Measurements from ENCODE around the gene C1orf21. TPM values are rescaled to one million over a fixed set of nuclear protein-coding genes. Genes with fewer than 3 reads are reported as not detected.
A peak's percentile ranks its signal among the peaks of the same experiment; 100 is the strongest.

The C1orf21 gene
- total RNA-seq, 1 experiment from 2014 or later: not detected

DNA sequence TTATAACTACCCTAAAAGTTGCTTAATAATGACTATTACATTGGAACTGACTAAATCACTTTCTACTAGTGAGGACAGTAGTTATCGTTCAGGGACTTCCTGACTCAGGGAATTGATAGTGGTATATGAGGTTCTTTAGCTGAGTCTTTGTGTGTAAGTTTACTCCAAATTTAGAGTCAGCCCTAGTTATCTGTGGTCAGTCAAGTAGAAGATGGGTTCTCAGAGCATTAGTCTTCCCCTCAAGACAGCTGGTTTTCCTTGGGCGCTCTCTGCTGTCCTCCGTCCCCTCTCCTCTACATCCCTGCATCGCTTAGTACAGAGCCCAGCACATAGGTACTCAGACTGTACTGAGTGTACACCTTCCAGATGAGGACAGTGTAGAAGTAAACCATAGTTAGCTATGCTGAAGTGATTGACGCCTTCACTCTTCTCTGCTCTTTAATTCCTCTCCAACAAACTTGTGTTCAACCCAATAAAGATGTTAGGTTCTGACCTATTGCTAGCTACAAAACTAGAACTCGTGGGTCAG lies 116.5 kb downstream of the C1orf21 start:
- in situ Hi-C loops (cut with HindIII; ENCODE audit: low sequenced_read_pairs): no loop called here
- no peak for DNase-seq (ENCODE audit: low spot score)

DNA sequence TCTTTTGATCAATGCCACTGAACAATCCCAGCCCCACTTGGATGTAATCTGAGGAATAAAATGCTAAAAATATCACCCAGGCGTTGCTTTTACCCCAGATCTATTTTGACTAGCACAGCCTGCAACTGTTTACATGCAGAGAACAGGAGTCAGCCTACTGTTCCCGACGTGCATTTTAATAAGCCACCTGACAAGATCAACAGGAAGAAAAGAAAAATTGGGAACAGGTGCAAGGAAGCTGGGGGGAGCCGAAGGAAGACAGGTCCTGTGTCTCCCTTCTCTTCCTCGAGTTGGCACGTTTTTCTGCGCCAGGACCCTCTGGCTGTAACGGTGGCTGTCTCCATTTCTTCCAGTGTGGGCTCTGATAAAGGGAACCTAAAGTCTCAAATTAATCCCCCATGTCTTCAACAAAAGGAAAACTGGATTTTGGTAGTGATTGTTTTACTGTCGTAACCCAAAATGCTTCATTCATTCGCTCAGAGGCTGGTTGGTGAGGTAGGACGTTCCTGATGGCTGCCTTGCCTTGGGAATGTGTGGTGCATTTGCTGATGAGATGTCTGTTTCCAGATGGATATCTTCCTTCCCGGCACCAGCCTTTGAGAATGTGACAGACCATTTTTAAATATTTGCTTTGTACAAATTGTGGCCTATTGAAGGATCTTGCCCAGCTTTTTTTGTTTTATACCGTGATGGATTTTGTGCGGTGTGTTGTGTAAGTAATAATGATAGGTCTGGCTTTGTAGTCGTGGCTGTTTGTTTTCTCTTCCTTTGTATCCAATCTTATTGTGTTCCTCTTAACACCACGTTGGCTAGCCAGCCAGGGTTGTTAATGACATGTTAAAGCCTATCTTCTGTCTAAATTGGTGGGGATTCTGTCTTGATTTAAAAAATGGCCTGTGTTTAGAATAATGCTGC lies 117.5 kb downstream of the C1orf21 start:
- DNase-seq (ENCODE audit: low spot score): peak; percentile 81
- in situ Hi-C loops (cut with HindIII; ENCODE audit: low sequenced_read_pairs): no loop called here

DNA sequence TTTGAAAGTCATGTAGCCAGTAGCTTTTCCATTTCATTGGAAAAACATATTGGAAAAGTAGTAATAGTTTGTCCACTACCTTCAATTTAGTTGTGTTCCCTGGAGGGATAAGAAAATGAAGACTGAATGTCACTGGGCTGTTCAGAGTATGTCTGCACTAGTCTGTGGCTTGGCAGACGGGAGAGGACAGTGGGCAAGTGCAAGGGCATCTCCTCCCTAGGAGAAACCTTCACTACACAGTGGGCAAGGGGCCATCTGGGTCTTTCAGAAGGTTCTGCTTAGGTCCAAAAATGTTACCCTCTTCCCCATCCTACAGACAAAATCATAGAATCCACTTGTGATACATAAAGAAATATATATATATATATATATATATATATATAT lies 118.1 kb downstream of the C1orf21 start:
- no peak for DNase-seq (ENCODE audit: low spot score)
- in situ Hi-C loops (cut with HindIII; ENCODE audit: low sequenced_read_pairs): no loop called here

DNA sequence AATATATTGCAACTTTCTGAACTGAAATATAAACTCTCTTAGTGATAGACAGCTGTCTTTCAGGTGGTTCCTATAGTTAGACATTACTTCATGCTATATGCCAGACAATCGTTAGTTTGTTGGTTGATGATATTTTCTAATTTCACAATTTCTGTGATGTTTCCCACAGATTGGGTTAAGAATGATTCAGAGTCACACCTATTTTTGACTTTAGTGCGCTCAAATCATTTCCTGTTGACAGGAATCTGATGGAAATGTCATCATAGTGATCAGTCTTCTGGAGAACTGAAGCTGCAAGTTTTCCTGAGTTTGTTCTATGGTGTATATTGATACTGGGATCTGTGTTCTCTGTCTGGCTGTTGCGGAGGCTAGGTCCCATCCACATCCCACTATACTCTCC lies 119.7 kb downstream of the C1orf21 start:
- in situ Hi-C loops (cut with HindIII; ENCODE audit: low sequenced_read_pairs): no loop called here
- no peak for DNase-seq (ENCODE audit: low spot score)

DNA sequence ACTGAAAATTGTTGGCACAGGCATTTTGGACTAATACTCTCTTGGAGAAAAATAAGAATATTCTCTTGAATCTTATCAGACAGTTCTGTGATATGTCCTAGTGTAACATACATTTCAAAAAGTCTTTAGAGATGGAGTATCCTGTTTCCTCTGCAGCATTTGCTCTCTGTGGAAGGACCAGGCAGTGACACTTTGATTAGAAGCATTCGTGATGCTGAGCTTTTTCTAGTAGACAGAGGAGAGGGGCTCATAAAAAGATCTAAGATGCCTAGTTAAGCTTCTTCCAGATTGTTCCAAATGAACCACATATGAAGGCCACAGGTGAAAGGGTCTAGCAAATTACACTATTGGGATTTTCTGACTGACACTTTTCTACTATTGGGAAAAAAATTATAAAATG lies 120.3 kb downstream of the C1orf21 start:
- in situ Hi-C loops (cut with HindIII; ENCODE audit: low sequenced_read_pairs): no loop called here
- DNase-seq (ENCODE audit: low spot score): peak; percentile 61

DNA sequence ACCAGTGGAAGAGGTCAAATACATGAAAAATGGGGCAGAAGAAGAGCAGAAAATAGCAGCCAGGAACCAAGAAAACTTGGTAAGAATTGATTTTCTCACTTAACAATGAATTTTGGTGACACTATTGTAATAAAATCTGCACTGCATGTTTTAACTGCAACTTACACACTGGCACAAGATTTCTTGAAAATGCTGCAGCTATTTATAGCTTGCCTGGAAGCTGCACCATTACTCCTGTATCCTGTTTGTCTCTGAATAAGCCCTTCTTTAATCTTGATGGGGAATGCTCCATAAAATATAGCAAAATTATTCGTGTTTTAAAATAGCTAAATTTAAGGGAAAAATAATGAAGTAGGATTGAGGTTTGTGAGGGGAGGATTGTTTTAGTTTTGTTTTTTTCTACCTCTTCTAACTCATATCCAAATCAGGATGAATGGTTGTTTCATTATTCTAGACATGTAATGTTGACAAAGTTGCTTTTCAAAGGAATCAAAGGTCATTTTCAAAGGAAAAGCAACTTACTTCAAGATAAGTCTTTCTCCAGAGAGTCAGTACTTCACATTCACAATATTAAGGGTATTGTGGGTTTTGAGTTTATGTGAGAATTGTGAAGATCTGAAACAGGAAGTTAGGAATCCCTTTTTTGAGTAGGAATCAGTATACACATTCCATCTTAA lies 120.9 kb downstream of the C1orf21 start:
- in situ Hi-C loops (cut with HindIII; ENCODE audit: low sequenced_read_pairs): no loop called here
- peak; percentile 76 for DNase-seq (ENCODE audit: low spot score)

DNA sequence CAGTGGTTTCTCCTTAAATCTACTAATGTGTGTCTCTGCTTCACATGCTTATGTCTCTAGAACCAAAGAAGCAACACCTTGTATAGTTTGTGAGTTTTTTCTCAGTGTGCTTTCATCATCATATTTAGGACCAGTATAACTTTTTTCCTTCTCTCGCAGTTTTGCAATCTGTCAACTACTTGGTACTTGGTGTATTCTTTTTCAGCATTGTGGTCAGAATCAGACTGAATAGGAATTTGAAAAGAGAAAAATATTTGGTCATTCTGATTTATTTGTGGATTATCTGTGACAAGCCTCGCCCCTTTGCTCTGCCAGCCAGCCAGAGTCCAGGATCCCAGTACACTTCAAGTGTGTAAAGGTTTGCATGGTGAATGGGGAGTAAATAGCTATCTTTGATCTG lies 122.3 kb downstream of the C1orf21 start:
- DNase-seq (ENCODE audit: low spot score): no peak
- in situ Hi-C loops (cut with HindIII; ENCODE audit: low sequenced_read_pairs): no loop called here

DNA sequence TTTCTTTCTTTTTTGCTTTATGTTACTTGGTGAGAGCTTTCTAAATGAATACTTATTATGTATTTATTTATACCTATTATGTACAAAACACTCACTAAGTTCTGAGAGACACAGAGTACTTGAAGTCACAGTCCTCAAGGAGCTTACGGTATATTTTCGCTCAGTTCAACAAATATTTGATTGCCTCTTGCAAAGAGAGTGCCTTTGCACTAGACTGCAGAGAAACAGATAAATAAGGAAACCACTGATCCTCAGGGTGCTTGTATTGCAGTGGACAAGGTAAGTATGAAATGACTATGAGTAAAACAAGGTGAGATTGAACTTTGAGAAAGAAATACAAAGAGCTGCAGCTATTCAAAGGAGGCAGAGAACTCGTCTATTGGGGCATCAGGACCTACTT lies 123.3 kb downstream of the C1orf21 start:
- in situ Hi-C loops (cut with HindIII; ENCODE audit: low sequenced_read_pairs): no loop called here
- no peak for DNase-seq (ENCODE audit: low spot score)

DNA sequence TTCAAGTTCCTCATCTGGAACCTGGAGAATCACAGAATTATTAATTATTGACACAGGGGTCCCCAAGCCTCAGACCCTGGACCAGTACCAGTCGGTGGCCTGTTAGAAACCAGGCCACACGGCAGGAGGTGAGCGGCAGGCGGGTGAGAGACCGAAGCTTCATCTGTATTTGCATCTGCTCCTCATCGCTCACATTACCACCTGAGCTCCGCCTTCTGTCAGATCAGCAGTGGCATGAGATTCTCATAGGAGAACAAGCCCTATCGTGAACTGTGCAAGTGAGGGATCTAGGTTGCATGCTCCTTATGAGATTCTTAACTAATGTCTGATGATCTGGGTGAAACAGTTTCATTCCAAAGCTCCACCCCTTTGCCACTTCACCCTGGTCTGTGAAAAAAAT lies 125.9 kb downstream of the C1orf21 start:
- in situ Hi-C loops (cut with HindIII; ENCODE audit: low sequenced_read_pairs): no loop called here

DNA sequence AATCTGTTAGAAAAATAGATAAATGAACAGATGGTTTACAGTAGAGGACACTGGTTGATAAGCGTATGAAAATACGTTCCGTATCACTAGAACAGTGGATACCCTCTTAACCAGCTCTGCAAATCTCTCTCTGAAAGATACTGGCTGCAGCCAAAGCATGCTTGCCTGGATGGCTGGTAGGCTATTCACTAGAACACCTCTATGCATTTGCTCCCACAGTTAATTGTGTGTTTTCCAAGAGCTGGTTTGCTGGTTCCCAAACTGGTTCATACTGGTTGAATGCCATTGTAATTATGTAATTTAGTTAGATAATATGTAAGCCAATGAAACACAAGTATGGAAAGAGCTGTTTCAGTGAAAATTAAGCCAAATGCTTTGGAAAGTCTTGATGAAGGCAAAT lies 126.6 kb downstream of the C1orf21 start:
- peak; percentile 40 for DNase-seq (ENCODE audit: low spot score)
- in situ Hi-C loops (cut with HindIII; ENCODE audit: low sequenced_read_pairs): no loop called here

More for the DNA sequence above, 125.9 kb downstream of the C1orf21 start:
- DNase-seq (ENCODE audit: low spot score): no peak

DNA sequence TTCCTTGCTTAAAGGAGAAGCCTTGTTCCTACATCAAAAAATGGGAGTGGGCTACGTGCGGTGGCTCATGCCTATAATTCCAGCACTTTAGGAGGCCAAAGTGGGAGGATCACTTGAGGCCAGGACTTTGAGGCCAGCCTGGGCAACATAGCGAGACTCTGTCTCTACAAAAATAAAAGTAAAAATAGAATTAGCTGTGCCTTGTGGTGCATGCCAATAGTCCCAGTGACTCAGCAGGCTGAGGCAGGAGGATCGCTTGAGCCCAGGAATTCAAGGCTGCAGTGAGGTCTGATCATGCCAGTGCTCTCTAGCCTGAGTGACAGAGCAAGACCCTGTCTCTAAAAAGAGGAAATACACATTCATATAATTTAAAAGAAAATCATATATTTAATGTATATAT lies 127.1 kb downstream of the C1orf21 start:
- in situ Hi-C loops (cut with HindIII; ENCODE audit: low sequenced_read_pairs): no loop called here
- DNase-seq (ENCODE audit: low spot score): no peak

DNA sequence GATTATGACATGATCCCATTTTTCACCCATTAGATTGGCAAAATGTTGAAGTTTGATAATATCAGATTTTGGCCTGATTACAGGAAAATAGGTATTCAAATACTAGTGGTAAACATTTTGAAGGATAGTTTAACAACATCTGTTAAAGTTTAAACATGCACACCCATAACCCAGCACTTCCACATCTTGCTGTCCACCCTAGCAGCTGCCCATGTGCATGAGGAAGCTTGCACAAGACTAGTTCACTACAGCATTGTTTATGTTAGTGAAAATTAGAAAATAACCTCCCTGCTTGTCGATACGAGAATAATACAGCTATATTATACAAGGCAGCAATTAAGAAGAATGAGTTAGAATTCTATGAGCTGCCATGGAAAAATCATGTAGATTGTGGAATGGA lies 127.6 kb downstream of the C1orf21 start:
- DNase-seq (ENCODE audit: low spot score): no peak
- in situ Hi-C loops (cut with HindIII; ENCODE audit: low sequenced_read_pairs): no loop called here

DNA sequence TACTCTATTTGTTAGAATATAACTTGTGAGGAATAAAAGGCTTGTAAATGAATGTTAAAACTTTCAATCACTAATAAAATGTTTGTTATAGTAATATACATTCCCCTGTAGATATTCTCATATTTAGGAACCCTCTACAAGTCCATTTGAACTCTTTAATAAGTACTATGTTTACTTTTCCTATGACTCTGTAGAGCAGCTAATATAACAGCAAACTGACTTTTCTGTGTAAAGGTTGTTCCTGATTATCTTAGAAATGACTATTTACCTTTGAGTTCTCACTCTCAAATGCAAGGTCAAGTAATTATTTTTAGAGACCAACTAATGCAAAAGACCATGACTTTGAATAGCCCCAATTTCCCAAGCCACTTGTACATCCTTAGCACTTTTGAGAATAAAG lies 130.3 kb downstream of the C1orf21 start:
- in situ Hi-C loops (cut with HindIII; ENCODE audit: low sequenced_read_pairs): no loop called here
- DNase-seq (ENCODE audit: low spot score): no peak

DNA sequence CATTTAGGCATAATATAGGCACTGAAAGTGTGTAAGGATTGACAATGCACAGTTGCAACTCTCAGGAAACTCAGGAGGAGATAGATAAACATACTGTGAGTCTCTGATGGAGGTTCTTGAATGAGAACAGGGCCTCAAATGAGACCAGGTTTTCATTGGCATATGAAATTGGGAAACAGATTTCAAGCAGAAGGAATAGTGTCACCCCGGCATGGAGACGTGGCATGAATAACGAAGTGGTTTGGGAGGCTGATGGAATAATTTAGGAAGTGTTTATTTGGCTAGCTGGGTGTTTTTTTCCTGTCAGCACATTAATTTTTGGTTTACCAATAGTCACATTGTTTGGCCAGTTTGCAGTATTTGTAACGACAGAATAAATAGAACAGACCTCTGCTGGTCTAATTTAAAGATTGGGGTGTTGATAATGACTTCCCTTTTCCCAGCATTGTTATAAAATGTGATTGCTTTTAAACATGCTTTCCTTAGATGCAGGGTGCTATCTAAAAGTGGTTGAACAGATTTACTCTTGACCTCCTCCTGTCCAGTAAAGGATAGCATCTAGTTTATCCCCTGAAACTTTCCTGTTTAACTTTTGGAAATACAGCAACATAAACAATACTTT lies 132.0 kb downstream of the C1orf21 start:
- no peak for DNase-seq (ENCODE audit: low spot score)
- in situ Hi-C loops (cut with HindIII; ENCODE audit: low sequenced_read_pairs): no loop called here

DNA sequence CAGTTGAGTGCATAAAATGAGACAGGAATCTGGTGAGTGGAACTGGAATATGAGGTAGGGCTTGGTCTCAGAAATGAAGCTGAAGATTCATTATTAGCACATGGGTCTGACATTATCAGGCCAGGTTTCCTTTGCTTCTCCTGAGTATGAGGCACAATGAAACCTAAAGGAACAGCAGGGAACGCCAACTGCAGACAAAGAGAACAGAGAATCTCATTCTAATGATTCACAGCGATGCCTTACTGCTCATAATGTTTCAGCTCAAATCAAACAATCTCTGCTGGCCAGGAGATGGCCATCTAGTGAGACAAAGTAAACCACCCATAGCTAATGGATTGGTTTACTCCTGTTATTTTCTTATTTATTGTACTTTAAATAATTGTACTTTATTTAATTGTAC lies 133.5 kb downstream of the C1orf21 start:
- in situ Hi-C loops (cut with HindIII; ENCODE audit: low sequenced_read_pairs): no loop called here
- DNase-seq (ENCODE audit: low spot score): no peak

DNA sequence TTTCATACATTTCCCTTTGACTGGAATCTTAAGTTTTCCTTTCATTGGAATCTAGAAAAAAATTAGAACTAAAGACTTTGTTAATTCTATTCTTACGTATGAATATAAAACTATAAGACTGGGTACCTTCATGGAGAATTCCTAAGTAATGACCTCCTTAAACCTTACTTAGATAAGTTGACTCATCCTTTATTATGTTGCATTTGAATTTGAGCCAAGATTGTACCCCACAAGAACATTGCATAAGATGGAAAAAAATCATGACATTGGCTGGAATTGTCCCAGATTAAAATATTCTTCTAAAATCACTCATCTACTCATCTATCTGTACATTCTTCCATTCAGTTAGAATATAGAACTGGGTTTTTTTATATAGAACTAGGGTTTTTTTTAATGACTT lies 137.4 kb downstream of the C1orf21 start:
- in situ Hi-C loops (cut with HindIII; ENCODE audit: low sequenced_read_pairs): no loop called here

DNA sequence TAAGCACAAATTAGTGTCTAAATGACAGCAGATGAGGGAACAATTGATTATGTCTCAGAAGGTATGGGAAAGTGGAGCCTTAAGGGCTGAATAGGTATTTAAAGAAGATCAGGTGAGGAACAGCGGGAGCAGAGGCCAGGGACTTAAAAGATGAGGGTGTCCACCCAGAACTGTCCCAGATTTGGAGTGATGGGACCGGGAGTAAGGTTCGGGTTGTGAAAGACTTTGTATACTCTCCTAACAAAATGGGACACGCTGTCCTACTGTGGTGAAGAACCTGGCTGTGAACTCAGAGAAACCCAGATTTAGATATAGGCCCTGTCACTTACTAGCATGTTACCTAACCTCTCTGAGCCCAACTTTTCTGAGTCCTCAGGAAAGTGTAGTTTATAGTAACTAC lies 140.6 kb downstream of the C1orf21 start:
- DNase-seq (ENCODE audit: low spot score): no peak
- in situ Hi-C loops (cut with HindIII; ENCODE audit: low sequenced_read_pairs): no loop called here

More for the DNA sequence above, 137.4 kb downstream of the C1orf21 start:
- DNase-seq (ENCODE audit: low spot score): no peak

DNA sequence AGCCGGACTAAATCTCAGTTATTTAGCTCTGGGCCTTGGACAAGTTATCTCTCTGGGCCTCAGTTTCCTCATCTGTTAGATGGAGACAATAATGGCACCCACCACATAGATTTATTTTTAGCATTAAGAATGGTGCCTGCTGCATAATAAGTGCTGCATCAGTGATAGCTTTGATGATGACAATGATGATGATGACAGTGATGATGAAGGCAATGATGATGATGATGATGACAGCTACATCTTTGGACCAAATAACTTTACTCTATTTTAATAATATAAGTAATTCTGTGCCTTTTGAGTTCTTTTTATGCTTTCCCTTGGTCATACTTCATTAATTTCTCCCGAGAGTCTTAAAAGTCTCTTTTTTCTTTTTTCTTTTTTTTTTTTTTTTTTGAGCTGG lies 143.4 kb downstream of the C1orf21 start:
- no peak for DNase-seq (ENCODE audit: low spot score)
- in situ Hi-C loops (cut with HindIII; ENCODE audit: low sequenced_read_pairs): loop anchor here (10.0 kb wide), 1 partner anchor 315 kb away; no protein-coding TSS in a partner anchor

DNA sequence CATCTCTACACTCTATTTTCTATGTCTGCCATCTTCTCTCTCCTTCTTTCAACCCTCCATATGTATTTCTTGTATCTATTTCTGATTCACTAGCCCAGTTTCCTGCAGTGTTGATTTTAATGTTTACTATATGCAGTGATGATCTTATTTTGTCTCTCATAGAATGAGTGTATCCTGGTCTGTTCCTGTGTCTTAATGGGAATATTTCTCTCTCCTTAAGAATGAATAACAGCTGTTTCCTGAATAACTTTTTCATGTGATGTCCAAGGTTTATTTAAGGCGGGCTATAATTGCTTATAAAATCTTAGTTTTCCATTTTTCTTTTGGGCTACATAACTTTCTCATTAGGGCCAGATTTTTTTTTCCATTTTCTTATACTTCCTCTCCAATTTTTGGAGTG lies 144.5 kb downstream of the C1orf21 start:
- no peak for DNase-seq (ENCODE audit: low spot score)
- in situ Hi-C loops (cut with HindIII; ENCODE audit: low sequenced_read_pairs): loop anchor here (10.0 kb wide), 1 partner anchor 316 kb away; no protein-coding TSS in a partner anchor

DNA sequence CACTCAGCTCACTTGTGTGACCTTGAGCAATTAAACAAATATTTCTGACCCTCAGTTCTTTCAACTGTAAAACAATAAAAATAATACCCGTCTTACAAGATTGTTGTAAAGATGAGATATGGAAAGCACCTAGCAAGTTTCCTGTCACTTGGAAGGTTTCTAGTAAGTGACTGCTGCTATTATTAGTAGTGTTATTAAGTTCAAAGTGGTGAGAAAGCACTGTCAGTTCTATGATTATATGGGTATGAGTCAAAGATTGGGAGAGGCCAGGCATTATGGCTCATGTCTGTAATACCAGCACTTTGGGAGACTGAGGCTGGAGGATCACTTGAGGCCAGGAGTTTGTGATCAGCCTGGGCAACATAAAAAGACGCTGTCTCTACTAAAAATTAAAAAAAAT lies 145.4 kb downstream of the C1orf21 start:
- in situ Hi-C loops (cut with HindIII; ENCODE audit: low sequenced_read_pairs): loop anchor here (10.0 kb wide), 1 partner anchor 317 kb away; no protein-coding TSS in a partner anchor

More for the DNA sequence above, 145.4 kb downstream of the C1orf21 start:
- no peak for DNase-seq (ENCODE audit: low spot score)
